Activated CD4-positive, alpha-beta T cell treated with anti-CD3 and anti-CD28 coated beads, Interleukin-2, amount 50 U/mL, for 48 hours (primary cell): ENCODE data around the gene NARS2.
"Not testable (repeated sequence)": the region's sequence is repeated elsewhere in the genome, so short reads cannot be mapped to it uniquely, and the experiment has no call there.

Source experiments
- DNase-seq, 2 experiments: peaks; one replicate each; pipeline ENCODE4 v3.0.0-alpha.2; 2020

The NARS2 gene

GRCh38 chr11:78575478-78575877, 814 bp upstream of the NARS2 start:
- DNase-seq: no peak

GRCh38 chr11:78573681-78574080, 983 bp downstream of the NARS2 start:
- no peak for DNase-seq

- DNase-seq: no peak
Measured at GRCh38 chr11:78573271-78573670, 1.4 kb downstream of the NARS2 start.

GRCh38 chr11:78572394-78572793, 2.3 kb downstream of the NARS2 start:
- DNase-seq: no peak

GRCh38 chr11:78570031-78570430, 4.6 kb downstream of the NARS2 start:
- no peak for DNase-seq

- DNase-seq: no peak
Measured at GRCh38 chr11:78567209-78567608, 7.5 kb downstream of the NARS2 start.

GRCh38 chr11:78564490-78565467, 9.9 kb downstream of the NARS2 start:
- DNase-seq: peak in 1 of 2 experiments; percentile 12

GRCh38 chr11:78564037-78564436, 10.6 kb downstream of the NARS2 start:
- not testable (repeated sequence) for DNase-seq

- DNase-seq: not testable (repeated sequence)
Measured at GRCh38 chr11:78563090-78563489, 11.6 kb downstream of the NARS2 start.

GRCh38 chr11:78562398-78562797, 12.3 kb downstream of the NARS2 start:
- no peak for DNase-seq

GRCh38 chr11:78560826-78561484, 13.7 kb downstream of the NARS2 start:
- no peak for DNase-seq

GRCh38 chr11:78560153-78560552, 14.5 kb downstream of the NARS2 start:
- no peak for DNase-seq

GRCh38 chr11:78557236-78557635, 17.4 kb downstream of the NARS2 start:
- DNase-seq: no peak

- no peak for DNase-seq
Measured at GRCh38 chr11:78555592-78555991, 19.1 kb downstream of the NARS2 start.

GRCh38 chr11:78552881-78553280, 21.8 kb downstream of the NARS2 start:
- no peak for DNase-seq

- not testable (repeated sequence) for DNase-seq
Measured at GRCh38 chr11:78552139-78552538, 22.5 kb downstream of the NARS2 start.

GRCh38 chr11:78551066-78551465, 23.6 kb downstream of the NARS2 start:
- no peak for DNase-seq

- no peak for DNase-seq
Measured at GRCh38 chr11:78549624-78550409, 24.8 kb downstream of the NARS2 start.

GRCh38 chr11:78548911-78549590, 25.6 kb downstream of the NARS2 start:
- no peak for DNase-seq

GRCh38 chr11:78547931-78548705, 26.5 kb downstream of the NARS2 start:
- DNase-seq: no peak

- DNase-seq: no peak
Measured at GRCh38 chr11:78542007-78542406, 32.7 kb downstream of the NARS2 start.

GRCh38 chr11:78541537-78541936, 33.1 kb downstream of the NARS2 start:
- no peak for DNase-seq
